G401 (cell line): ENCODE results near the gene PGPEP1. TPM values are rescaled to one million over a fixed set of nuclear protein-coding genes. Genes with fewer than 3 reads are reported as not detected.

Experiments used
- DNase-seq: peaks from one replicate; pipeline ENCODE4 v3.0.0-alpha.2; 2015; ENCODE audit warnings: low spot score
- in situ Hi-C: cut with HindIII; loops from 2 replicates; pipeline ENCODE4 v1.10.0; 2016; ENCODE audit warnings: low sequenced_read_pairs, mixed read lengths
- total RNA-seq: library from RNA; depleted of rRNA; stranded (reverse); fragments of >200 nt; shearing (Covaris generic); gene quantifications from 2 replicates; pipeline ENCODE4 v1.2.3, GENCODE V29; 2014; rRNA removed

Gene PGPEP1
- total RNA-seq: 6.5 and 14.1 TPM in 2 replicates

- in situ Hi-C loops: no loop called here
- peak; percentile 74 for DNase-seq
Measured at GRCh38 chr19:18340190-18340989, at the start of gene PGPEP1. PGPEP1 (plus strand) TSS chr19:18340598; CDS start chr19:18340682, 84 bp downstream.

DNA sequence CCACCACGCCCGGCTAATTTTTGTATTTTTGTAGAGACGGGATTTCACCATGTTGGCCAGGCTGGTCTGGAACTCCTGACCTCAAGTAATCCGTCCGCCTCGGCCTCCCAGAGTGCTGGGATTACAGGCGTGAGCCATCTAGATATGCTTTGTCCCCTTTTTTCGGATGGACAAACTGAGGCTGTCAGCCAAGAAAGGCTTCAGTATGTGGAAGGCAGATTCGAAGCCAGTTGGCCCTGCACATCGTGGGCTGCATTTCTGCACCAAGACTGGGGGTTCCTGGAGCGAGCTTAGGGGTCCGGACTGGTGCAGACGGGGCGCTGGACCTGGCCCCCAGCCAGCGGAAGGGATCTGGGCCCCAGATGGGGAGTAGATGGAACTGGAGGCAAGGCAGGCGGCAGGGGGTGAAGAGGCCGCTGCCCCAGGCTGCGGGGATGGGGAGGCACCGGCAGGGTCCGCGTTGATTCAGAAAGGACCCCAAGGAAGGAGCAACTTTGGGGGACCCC lies 49.3 kb upstream of the PGPEP1 start:
- no peak for DNase-seq
- in situ Hi-C loops: no loop called here

- DNase-seq: peak; percentile 76
- in situ Hi-C loops: no loop called here
Measured at GRCh38 chr19:18291590-18292461, 48.6 kb upstream of the PGPEP1 start.

DNA sequence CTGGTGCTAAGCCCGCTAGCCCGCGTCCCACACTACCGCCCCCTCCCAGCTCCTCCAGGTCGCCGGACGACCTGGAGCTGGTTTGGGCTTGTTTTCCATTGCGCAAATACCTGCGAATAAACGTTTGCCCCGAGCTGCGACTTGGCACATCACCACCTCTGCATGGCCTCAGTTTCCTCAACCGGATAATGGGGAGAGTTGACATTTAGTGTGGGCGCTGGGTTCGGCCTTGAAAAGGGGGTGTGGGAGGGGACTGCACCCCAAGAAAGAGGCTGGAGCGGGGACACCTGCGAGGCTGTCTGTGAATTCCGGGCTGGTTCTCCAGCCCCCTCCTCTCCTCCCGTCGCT lies 48.0 kb upstream of the PGPEP1 start:
- in situ Hi-C loops: no loop called here
- no peak for DNase-seq

- in situ Hi-C loops: no loop called here
- peak; percentile 75 for DNase-seq
Measured at GRCh38 chr19:18292810-18293641, 47.4 kb upstream of the PGPEP1 start.

DNA sequence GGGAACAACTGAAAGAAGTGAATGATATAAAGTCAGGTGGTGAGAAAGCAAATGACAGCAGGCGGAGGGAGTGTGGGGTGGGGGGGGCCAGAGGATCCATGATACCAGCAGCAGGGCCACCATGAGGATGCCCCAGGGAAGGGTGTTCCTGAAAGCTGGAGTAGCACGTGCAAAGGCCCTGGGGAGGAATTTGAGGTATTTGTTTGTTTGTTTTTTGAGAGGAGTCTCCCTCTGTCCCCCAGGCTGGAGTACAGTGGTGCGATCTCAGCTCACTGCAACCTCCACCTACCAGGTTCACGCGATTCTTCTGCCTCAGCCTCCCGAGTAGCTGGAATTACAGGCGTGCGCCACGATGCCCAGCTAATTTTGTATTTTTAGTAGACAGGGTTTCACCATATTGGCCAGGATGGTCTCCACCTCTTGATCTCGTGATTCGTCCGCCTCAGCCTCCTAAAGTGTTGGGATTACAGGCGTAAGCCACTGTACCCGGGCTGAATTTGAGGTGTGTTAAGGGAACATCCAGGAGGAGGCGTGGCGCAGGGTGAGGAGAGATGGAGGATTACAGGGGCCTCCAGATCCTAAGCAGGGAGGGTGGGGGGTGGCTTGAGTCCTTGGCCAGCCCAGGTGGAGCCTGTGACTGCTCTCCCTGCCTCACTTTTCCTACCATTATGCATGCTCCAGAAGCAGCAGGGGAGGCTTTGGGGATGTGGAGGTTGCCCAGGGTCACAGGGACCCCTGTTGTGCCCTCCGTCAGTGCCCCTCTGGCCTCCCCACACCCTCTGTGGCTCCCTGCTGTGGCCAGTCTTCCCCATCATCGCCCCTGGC lies 46.5 kb upstream of the PGPEP1 start:
- DNase-seq: no peak
- in situ Hi-C loops: no loop called here

- no peak for DNase-seq
- in situ Hi-C loops: no loop called here
Measured at GRCh38 chr19:18294467-18294864, 45.9 kb upstream of the PGPEP1 start.

- DNase-seq: no peak
- in situ Hi-C loops: no loop called here
Measured at GRCh38 chr19:18295034-18295451, 45.4 kb upstream of the PGPEP1 start.

GRCh38 chr19:18297308-18297707 lies 43.1 kb upstream of the PGPEP1 start:
- in situ Hi-C loops: no loop called here
- DNase-seq: no peak

- no peak for DNase-seq
- in situ Hi-C loops: no loop called here
Measured at GRCh38 chr19:18298601-18299000, 41.8 kb upstream of the PGPEP1 start.

DNA sequence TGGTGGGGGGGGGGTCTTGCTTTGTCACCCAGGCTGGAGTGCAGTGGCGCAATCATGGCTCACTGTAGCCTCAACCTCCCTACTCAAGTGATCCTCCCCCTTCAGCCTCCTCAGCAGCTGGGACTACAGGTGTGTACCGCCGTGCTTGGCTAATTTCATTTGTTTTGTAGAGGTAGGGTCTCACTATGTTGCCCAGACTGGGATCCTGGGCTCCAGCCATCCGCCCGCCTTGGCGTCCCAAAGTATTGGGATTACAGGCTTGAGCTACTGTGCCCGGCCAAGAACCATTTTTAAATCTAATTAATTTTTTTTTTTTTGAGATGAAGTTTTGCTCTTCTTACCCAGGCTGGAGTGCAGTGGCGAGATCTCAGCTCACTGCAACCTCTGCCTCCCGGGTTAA lies 40.7 kb upstream of the PGPEP1 start:
- in situ Hi-C loops: no loop called here
- DNase-seq: no peak

GRCh38 chr19:18300930-18301717 lies 39.3 kb upstream of the PGPEP1 start:
- DNase-seq: no peak
- in situ Hi-C loops: no loop called here

DNA sequence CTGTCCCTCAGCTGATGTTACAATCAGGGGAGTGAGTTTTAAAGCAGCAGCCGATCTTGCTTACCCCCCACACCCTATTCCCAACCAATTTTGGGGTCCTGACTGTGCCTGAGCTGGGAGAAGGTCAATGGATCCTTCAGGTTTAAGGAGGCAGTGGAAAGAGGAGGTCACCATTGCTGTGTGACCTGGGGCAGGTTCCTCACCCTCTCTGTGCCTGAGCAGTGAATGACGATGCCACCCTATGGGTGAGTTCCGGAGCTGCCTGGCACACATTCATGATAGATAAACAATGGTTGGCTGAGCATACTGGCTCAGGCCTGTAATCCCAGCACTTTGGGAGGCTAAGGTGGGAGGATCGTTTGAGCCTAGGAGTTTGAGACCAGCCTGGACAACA lies 38.7 kb upstream of the PGPEP1 start:
- DNase-seq: no peak
- in situ Hi-C loops: no loop called here

DNA sequence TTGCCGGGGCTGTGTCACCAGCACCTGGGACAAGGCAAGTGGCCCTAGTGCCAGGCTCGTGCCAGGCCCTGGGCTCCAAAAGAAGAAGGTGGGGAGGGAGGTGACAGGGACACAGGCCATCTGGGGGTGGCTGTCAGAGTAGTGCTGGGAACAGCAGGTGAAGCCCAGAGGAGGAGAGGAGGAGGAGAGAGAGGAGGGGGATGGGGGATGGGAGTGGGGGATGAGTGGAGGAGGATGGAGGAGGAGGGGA lies 36.3 kb upstream of the PGPEP1 start:
- in situ Hi-C loops: no loop called here
- DNase-seq: peak; percentile 69

DNA sequence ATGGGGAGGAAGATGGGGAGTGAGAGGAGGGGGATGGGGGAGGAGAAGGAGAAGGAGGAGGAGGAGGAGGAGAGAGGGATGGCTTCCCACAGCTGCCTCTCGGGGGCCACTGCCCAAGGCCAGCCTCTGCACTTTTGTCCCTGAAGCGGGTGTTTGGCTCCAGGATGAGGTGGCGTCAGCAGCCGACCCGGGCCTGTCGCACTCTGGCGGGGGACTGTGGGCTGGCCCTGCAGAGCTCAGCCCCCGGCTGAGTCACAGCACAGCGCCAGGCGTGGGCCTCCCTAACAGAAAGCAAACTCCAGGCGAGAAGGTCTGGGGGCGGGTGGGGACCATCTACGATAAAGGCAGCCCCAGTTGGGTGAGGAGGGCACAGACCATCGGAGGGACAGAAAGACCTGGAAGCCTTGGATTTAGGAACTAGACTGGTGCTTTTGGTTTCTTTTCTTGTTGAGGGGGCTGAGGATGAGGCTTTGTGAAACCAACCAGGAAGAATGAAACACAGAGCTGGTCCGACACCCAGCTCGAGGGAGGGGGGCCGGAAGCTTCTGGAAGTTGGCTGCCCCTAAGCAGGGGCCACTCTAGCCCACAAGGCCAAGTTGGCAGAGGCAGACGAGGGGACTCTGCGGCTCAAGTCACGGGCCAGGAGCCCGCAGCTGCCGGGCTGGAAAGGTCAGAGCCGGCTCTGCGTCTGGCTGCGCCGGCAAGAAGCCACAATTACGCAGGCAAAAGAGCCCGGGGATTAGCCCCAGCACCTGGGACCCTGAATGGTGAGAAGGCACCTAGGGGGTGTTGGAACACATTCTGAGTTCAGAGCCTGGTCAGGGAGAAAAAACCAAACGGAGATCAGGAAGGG lies 35.7 kb upstream of the PGPEP1 start:
- DNase-seq: peak; percentile 48
- in situ Hi-C loops: no loop called here

- in situ Hi-C loops: no loop called here
- DNase-seq: peak; percentile 32
Measured at GRCh38 chr19:18306209-18306887, 34.0 kb upstream of the PGPEP1 start.

DNA sequence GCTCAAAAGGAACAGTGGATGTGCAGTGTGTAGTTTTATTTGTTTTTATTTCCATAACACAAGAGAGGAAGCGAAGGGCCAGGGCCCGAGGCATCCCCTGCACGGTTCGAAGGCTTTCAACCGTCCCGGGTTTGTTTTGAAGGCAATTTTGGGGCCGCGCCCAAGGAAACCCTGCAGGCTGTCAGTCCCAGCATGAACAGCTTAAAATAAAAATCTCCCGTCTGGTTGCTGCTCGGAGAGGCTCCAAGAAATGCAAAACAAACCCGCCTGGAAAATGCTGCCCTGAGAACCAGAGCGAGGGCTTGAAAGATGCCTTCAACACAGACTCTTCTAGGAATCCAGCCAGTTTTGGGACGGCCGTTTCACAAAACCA lies 33.5 kb upstream of the PGPEP1 start:
- peak; percentile 94 for DNase-seq
- in situ Hi-C loops: no loop called here
